NB4 (cell line): ENCODE data around the gene DGCR6L.
"Not testable (repeated sequence)": the region's sequence is repeated elsewhere in the genome, so short reads cannot be mapped to it uniquely, and the experiment has no call there.

Experiments used
- DNase-seq: peaks from one replicate; pipeline ENCODE4 v3.0.0; 2010; ENCODE audit warnings: low read depth
- H3K4me3 ChIP-seq: one replicate; pipeline ENCODE4 v1.5.1; 2011; ENCODE audit warnings: mild to moderate bottlenecking, low read depth, low read length, moderate library complexity
- CTCF ChIP-seq: IDR thresholded peaks from one replicate; pipeline ENCODE4 v1.5.1; 2012; ENCODE audit warnings: low read depth, low read length
- MAX ChIP-seq: IDR thresholded peaks from 2 replicates; pipeline ENCODE4 v1.6.1; 2011; ENCODE audit warnings: low read depth, low read length
- MYC ChIP-seq: IDR thresholded peaks from 2 replicates; pipeline ENCODE4 v1.6.1; 2011; ENCODE audit warnings: low read depth, low read length
- POLR2A ChIP-seq: IDR thresholded peaks from 2 replicates; pipeline ENCODE4 v1.6.1; 2011; ENCODE audit warnings: mild to moderate bottlenecking; ENCODE audit not compliant: insufficient read length; ENCODE audit errors: extremely low read depth

The DGCR6L gene

GRCh38 chr22:20315337-20316216 is 4.3 kb downstream of the DGCR6L start:
- H3K4me3 ChIP-seq = no peak overlapping the region
- TF ChIP-seq CTCF (no peak), POLR2A (no peak), MAX (no peak), MYC (no peak)
- DNase-seq = no peak

GRCh38 chr22:20314741-20315336 is 5.0 kb downstream of the DGCR6L start:
- not testable (repeated sequence) for DNase-seq, H3K4me3 ChIP-seq

GRCh38 chr22:20314206-20314605 is 5.7 kb downstream of the DGCR6L start:
- not testable (repeated sequence) for DNase-seq, H3K4me3 ChIP-seq

- H3K4me3 ChIP-seq, DNase-seq: not testable (repeated sequence)
Measured at GRCh38 chr22:20313306-20314077, 6.4 kb downstream of the DGCR6L start.

- H3K4me3 ChIP-seq = no peak overlapping the region
- DNase-seq = no peak
- TF ChIP-seq MYC (no peak), CTCF (no peak), MAX (no peak), POLR2A (no peak)
Measured at GRCh38 chr22:20312396-20313191, 7.3 kb downstream of the DGCR6L start.

- not testable (repeated sequence) for DNase-seq, H3K4me3 ChIP-seq
Measured at GRCh38 chr22:20311249-20312062, 8.4 kb downstream of the DGCR6L start.

GRCh38 chr22:20310773-20311172 is 9.1 kb downstream of the DGCR6L start:
- DNase-seq, H3K4me3 ChIP-seq: not testable (repeated sequence)

GRCh38 chr22:20310180-20310579 is 9.7 kb downstream of the DGCR6L start:
- H3K4me3 ChIP-seq = not testable (repeated sequence)

GRCh38 chr22:20308806-20309650 is 10.8 kb downstream of the DGCR6L start:
- DNase-seq = not testable (repeated sequence)

More at GRCh38 chr22:20310180-20310579, 9.7 kb downstream of the DGCR6L start:
- not testable (repeated sequence) for DNase-seq

GRCh38 chr22:20307448-20308447 is 12.1 kb downstream of the DGCR6L start:
- not testable (repeated sequence) for H3K4me3 ChIP-seq, DNase-seq

More at GRCh38 chr22:20308806-20309650, 10.8 kb downstream of the DGCR6L start:
- not testable (repeated sequence) for H3K4me3 ChIP-seq

- DNase-seq, H3K4me3 ChIP-seq: not testable (repeated sequence)
Measured at GRCh38 chr22:20306646-20307447, 13.0 kb downstream of the DGCR6L start.
